Superior temporal gyrus (tissue), 1 donor: Measurements from ENCODE around the gene TSPAN31.
"Not testable (repeated sequence)": the region's sequence is repeated elsewhere in the genome, so short reads cannot be mapped to it uniquely, and the experiment has no call there.

Source experiments
- DNase-seq: peaks from one replicate; pipeline ENCODE4 v3.0.0-alpha.2; 2016; ENCODE audit errors: extremely low spot score

TSPAN31 gene, protein sequence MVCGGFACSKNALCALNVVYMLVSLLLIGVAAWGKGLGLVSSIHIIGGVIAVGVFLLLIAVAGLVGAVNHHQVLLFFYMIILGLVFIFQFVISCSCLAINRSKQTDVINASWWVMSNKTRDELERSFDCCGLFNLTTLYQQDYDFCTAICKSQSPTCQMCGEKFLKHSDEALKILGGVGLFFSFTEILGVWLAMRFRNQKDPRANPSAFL

DNA sequence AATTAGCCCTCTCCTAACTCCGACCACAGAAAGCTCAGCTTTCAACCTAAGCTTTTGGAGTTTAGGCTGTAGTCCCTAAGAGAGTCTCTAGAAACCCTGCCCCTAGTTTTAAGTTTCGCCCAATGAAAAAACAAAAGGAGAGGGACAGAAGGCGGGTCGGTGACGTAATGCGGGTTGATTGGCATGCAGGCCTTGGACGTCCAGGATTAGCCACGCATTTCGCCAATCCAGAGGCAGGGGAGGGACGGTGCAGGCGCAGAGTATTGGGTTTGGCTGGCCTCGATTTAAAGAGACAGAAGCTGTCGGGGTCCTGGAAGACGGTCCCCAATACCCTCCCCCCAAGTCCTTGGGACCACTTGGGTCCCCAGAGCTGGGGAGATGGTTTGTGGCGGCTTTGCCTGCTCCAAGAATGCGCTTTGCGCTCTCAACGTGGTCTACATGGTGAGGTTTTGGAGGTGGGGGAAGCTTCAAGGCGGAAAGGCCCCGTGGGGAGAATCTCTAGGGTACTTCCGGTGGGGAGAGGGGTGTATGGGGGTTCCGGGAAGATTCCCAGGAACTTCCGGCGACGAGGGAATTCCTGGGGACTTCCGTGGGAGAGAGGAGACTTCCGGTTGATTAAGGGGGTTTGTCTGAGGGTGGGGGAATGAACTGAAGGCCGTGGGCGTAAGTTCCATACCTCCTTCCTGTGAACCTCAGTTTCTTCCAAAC lies at the start of gene TSPAN31:
Gene TSPAN31 (plus strand): TSS at position 263 of the 708 bp plus-strand sequence. CDS start 116 bp downstream, at position 379.
- DNase-seq, result peak; percentile 99

GRCh38 chr12:57695770-57696432 lies 48.9 kb upstream of the TSPAN31 start:
- DNase-seq, result no peak

DNA sequence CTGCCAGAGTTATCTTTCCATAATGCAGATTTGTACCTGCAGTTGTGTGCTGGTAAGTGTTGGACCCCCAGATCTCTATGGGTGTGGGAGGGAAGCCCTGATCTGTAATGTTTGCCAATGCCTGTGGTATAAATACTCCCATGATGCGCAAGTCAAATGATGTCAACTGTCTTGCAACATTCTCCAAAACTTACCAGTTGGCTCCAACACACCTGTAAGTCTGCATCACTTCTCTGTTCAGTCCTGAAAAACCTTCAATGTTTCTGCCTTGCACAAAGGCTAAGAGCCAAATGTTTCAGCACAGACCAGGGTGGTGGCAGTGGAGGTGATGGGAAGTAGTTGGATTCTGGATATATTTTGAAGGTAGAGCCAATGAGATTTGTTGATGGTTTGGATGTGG lies 47.8 kb upstream of the TSPAN31 start:
- no peak for DNase-seq

- DNase-seq, result no peak
Observed at GRCh38 chr12:57698414-57698813, 46.4 kb upstream of the TSPAN31 start.

- DNase-seq, result no peak
Observed at GRCh38 chr12:57700317-57700716, 44.5 kb upstream of the TSPAN31 start.

DNA sequence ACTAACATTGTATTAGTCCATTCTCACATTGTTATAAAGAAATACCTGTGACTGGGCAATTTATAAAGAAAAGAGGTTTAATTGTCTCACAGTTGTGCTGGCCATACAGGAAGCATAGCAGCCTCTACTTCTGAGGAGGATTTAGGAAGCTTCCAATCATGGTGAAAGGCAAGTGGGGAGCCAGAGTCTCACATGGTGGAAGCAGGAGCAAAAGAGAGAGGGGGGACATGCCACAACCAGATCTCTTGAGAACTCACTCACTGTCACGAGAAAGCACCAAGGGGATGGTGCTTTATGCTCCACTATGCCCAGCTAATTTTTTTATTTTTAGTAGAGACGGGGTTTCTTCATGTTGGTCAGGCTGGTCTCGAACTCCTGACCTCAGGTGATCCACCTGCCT lies 37.6 kb upstream of the TSPAN31 start:
- no peak for DNase-seq

DNA sequence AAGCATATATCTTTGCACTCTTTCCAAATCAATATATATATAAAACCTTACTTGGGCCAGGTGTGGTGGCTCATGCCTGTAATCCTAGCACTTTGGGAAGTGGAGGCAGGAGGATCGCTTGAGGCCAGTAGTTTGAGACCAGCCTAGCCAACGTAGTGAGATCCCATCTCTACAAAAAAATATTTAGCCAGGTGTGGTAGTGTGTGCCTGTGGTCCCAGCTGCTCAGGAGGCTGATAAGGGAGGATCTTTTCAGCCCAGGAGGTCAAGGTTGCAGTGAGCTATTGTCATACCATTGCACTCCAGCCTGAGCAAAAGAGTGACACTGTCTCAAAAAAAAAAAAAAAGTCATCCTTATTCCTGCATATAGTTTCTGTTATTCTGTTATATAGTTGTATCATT lies 36.5 kb upstream of the TSPAN31 start:
- no peak for DNase-seq

DNA sequence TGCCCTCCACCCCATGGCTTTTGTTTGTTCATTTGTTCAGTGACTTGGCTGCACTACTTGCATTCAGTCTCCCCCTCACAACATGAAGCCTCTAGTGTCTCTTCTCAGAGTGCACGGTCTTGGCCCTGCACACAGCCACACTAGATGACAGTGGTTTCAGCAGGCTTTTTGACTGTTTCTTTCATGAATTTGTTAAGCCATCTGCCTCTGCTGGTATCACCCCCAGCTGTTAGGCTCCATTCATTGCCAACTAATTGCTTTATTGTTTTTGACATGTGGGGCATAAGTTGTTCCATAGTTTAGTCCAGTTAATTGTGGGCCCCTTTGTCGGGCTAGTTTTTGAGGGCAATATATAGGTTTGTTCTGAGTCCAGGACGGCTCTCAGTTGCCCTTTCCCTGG lies 32.1 kb upstream of the TSPAN31 start:
- DNase-seq, result peak; percentile 30

DNA sequence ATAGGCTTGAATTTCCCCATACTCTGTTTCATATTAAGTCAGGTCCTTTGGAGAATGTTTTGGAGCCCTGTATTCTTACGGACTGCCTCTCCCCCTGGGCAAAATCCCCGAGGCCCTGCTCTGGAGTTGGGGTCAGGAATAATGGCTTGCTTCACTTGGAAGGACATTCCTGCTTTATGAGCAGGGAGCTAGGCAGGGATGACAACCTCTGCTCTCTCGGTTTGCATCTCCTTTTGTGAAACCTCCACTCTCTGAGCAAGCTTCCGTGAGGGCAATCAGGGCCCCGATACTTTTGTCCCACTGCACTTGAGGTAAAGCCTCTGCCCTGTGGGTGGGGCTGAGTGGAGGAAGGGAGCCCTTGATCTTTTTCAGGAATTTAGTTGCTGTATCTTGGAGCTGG lies 31.6 kb upstream of the TSPAN31 start:
- DNase-seq, result no peak

DNA sequence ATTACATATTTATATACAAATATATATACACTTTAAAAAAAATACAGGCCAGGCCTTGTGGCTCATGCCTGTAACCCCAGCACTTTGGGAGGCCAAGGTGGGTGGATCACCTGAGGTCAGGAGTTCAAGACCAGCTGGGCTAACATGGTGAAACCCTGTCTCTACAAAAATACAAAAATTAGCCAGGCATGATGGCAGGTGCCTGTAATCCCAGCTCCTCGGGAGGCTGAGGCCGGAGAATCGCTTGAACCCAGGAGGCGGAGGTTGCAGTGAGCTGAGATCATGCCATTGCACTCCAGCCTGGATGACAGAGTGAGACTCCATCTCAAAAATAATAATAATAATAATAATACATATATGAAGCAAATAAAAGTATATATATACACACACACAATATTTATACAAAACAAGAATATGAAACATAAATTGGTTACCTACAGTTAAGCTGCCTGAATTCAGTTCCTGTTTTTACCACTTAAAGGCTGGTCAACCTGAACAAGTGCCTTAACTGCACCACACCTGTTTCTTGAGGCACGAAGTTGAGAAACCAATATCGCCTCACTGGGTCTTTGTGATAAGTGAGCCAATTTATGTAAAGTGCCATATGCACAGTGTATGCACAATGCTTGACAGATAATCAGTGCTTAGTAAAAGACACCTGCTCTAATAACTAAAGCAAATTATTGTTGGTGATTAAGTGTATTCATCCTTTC lies 29.6 kb upstream of the TSPAN31 start:
- DNase-seq, result not testable (repeated sequence)

DNA sequence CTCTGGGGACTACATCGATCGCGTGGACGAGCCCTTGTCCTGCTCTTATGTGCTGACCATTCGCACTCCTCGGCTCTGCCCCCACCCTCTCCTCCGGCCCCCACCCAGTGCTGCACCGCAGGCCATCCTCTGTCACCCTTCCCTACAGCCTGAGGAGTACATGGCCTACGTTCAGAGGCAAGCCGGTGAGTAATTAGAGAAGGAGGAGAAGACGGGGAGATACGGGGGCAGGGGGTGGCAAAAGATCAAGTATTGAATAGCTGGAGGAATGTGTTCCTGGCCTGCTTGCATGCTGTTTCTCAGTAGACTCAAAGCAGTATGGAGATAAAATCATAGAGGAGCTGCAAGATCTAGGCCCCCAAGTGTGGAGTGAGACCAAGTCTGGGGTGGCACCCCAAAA lies 29.1 kb upstream of the TSPAN31 start:
- no peak for DNase-seq

- DNase-seq, result no peak
Observed at GRCh38 chr12:57716305-57716704, 28.5 kb upstream of the TSPAN31 start.

DNA sequence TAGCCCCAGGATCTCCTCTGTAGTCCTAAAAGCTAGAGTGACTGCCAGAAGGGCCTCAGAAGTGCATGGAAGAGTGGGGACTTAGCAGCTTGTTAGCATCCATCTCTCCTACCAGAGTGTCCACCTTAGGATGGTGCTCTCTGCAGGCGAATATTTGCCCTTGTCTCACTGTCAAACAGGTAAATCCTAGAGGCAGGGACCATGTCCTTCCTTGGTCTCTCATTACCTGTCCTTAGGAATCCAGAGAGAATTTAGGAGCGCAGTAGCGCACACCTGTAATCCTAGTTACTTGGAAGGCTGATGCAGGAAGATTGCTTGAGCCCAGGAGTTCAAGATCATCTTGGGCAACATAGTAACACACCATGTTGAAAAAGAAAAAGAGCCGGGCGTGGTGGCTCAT lies 27.7 kb upstream of the TSPAN31 start:
- no peak for DNase-seq

DNA sequence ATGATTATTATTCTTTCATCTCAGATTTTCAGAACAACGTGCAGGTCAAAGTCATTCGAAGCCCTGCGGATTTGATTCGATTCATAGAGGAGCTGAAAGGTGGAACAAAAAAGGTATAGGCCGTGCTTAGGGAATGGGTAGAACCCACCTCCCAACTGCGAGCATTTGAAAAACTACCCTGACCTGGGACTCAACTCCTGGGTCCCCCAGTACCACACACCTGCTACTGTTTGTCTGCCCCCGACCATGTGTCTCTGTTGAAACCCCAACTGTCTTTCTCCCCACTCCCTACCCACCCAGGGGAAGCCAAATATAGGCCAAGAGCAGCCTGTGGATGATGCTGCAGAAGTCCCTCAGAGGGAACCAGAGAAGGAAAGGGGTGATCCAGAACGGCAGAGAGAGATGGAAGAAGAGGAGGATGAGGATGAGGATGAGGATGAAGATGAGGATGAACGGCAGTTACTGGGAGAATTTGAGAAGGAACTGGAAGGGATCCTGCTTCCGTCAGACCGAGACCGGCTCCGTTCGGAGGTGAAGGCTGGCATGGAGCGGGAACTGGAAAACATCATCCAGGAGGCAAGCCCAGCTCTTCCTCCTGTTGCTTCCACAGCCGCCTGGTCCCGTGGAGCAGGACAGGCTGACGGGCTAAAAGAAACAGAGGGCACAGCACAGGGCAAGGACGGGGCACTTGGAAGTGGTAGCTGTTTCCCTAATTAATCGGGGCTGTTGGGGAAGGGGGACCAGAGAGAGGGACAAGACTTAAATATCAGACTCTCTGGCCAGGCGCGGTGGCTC lies 26.8 kb upstream of the TSPAN31 start:
- DNase-seq, result no peak

- no peak for DNase-seq
Observed at GRCh38 chr12:57718641-57719528, 26.0 kb upstream of the TSPAN31 start.

- no peak for DNase-seq
Observed at GRCh38 chr12:57719777-57720605, 24.8 kb upstream of the TSPAN31 start.

GRCh38 chr12:57720606-57721595 lies 23.9 kb upstream of the TSPAN31 start:
- DNase-seq, result no peak

DNA sequence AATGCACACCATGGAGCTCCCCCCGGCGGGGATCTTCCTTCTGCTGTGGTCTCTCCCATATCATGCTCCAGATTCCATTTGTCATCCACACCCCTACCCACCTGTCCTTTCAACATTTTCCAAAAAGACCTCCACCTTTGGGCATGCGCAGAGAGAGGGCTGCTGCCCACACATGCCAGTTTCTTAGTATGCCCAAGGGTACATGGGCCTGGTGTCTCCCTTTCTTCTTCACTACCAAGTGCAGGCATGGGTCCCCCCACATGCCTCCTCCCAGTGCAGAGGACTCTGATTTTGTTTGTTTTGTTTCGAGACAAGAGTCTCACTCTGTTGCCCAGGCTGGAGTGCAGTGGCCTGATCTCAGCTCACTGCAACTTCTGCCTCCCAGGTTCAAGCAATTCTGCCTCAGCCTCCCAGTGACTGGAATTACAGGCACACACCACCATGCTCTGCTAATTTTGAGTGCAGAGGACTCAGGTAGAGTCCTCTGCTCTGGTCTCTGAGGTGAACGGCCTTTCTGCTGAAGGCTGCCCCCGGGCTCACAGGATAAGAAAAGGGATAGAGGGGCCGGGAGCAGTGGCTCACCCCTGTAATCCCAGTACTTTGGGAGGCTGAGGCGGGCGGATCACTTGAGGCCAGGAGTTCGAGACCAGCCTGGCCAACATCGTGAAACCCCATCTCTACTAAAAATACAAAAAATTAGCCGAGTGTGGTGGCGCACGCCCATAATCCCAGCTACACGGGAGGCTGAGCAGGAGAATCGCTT lies 22.8 kb upstream of the TSPAN31 start:
- not testable (repeated sequence) for DNase-seq
